Astrocyte (in vitro differentiated cells and primary cell): ENCODE data around the gene NTN3.

Experiments used
- EZH2 ChIP-seq: IDR thresholded peaks from 2 replicates; pipeline ENCODE4 v1.6.1; 2012; ENCODE audit warnings: mild to moderate bottlenecking, low read length, inconsistent platforms; ENCODE audit not compliant: insufficient read depth
- TF ChIP-seq, protein P1 (sequence below): IDR thresholded peaks from 2 replicates; pipeline ENCODE4 v1.5.1; 2011; ENCODE audit warnings: low read depth, mild to moderate bottlenecking, inconsistent platforms, low read length, moderate library complexity; ENCODE audit not compliant: insufficient read depth

DNA sequence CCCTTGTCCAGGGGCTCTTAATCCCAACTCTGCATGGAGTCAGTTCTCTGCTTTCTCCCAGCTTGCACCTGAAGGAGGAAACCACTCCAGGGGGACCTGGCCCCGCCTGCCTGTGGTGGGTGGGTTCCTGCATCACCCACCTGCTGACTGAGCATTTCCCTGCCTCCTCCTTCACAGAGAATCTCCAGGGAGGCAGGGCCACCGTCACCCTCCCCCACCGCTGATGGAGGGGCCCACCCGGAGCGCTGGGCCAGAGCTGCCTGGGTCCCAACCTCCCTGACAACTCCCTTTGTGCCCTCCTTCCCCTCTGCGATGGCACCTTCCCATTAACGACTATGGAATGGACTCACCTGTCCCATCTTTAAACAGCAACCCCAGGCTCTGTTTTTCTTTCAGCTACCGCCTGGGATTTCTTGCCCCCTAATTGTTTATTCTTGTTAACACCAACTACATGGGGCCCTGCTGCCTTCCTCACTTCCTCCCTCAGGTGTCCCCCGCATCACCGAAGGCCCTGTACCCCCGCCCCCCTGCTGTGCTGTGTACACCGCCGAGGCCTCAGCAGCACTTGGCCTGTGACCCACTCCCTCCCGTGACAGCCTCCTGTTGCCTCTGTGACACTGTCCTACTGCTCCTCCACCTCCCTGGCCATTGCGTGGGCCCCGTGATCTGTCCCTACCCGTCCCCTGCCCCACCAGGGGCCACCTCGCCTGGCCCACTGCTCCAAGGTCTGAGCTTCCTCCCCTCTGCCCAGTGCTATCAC lies 12.0 kb upstream of the NTN3 start:
- TF ChIP-seq, protein P1, sequence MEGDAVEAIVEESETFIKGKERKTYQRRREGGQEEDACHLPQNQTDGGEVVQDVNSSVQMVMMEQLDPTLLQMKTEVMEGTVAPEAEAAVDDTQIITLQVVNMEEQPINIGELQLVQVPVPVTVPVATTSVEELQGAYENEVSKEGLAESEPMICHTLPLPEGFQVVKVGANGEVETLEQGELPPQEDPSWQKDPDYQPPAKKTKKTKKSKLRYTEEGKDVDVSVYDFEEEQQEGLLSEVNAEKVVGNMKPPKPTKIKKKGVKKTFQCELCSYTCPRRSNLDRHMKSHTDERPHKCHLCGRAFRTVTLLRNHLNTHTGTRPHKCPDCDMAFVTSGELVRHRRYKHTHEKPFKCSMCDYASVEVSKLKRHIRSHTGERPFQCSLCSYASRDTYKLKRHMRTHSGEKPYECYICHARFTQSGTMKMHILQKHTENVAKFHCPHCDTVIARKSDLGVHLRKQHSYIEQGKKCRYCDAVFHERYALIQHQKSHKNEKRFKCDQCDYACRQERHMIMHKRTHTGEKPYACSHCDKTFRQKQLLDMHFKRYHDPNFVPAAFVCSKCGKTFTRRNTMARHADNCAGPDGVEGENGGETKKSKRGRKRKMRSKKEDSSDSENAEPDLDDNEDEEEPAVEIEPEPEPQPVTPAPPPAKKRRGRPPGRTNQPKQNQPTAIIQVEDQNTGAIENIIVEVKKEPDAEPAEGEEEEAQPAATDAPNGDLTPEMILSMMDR, result no peak
- no peak for TF ChIP-seq EZH2
